ENCODE data around the gene GAP43.

GAP43 gene

DNA sequence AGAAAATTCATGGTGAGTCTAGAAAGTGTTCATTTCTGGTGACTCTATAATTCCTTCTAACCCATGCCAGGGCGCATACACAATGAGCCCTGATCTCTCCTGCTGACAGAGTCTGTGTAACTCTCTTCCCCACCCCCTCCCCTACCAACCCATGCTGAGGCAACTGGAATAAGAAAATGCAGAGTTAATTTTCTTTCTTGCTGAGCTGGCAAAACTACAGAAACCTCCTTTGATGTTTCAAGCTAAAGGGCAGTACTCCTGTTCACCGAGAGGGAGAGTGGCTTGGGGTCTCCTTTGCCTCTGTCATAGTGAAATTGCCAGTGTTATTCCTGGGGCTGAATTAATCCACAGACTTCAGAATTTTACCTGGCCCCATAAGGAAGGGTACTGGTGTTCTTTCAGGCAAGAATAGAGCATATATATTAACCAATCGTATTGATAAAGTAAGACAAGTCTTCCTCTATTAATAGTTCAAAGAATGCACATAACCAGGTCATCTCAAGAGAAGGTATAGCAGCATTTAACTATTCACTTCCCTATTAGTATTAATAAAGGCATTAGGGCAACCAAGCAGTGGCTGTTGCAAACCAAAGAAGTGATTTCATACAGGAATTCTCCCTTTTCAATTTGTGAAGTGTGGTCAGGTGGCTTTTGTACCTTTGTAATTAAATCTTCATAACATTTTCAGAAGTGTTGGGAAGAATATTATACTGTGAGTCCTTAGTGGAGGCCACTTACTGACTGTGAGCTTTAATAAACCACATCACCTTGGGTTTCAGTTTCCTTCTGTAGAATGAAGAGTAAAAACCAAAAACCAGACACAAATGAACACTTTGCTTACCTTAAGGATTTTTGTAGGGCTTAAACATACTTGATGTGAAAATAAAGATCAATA is 4.1 kb downstream of the GAP43 start:
- DNase-seq: no peak

DNA sequence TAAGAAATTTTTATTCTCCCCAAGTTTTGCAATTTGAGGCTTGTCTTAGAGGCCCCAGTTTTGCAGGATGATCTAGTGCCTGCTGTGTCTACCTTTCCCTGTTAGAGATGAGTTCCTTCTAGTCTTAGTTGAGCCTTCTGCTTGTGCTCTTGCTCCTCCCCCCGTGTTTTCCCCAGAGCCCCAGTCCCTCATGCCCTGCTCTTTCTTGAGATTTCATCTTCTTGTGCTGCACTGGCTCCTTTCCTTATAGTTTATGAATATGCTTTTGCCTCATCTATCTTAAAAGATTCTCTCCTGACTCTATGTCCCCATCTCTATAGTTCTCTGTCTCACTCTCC is 4.7 kb downstream of the GAP43 start:
- DNase-seq: no peak

DNA sequence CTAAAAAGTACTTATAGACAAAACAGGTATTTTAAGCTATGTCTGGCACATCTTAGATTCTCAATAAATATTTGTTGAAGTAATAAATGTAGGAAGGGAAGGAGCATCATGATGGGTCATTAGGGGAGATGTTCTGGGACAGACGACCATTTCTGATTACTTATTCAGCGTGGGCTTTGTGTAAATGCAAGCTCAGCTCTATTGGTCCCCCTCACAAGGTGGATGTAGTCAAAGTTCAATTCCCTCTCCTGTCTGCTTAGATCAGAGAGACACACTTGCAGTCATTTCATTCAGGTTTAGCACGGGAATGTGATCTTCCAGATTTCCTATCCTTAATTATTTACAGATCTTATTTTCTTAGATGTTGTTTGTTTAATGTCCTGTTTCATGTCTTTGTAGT is 7.5 kb downstream of the GAP43 start:
- DNase-seq: no peak

DNA sequence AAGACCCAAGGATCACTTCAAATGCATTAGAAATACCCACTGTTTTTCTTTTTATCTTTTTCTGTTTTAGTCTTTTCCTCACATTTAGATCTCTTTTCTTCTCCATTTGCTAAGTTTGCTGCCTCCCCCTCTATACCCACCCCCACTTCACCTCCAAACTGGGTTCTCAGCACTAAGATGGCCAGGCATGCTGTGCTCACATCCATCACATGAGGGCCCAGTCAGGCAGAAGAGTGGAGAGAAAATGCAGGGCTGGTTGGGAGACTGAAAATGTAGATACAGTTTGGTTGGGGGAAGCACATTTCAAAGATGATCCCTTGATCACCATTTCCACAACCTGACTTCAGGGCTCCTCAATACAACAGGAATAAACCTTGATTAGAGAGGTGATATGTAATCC is 8.7 kb downstream of the GAP43 start:
- no peak for DNase-seq

DNA sequence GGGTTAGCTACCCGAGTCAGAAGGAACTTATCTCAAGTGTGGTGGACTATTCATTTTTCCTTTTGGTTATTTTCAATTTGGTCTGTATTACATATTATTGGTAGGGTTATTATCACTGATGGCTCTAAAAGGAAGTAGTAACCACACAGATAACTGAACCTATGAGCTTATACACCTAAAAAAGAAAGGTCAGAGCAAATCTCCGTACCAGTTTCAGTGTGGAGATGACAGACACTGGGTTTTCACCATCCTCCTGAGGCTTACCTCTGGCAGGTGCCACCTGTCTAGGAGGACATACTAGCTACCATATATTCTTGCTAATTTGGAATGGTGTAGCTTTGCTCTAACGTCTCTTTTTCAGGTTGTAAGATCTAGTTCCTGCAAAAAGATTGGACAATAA is 10.2 kb downstream of the GAP43 start:
- DNase-seq: no peak

DNA sequence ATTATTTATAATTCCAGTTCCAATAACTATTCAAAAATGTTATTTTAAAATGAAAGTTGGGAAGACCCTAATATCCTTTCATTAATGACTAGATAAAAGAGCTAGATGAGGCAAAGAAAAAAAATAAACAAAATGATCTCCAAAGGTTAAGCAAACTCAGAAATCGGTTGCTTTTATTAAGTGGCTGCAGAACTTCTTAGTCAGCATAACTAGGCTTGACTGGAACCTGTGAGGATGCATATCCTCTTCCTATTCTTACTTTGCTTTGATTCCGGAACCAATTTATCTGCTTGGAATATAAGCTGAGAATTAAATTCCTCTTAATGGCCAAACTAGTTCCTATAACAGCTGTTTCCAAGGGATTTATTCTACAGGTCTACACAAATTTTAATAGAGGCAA is 10.7 kb downstream of the GAP43 start:
- no peak for DNase-seq

DNA sequence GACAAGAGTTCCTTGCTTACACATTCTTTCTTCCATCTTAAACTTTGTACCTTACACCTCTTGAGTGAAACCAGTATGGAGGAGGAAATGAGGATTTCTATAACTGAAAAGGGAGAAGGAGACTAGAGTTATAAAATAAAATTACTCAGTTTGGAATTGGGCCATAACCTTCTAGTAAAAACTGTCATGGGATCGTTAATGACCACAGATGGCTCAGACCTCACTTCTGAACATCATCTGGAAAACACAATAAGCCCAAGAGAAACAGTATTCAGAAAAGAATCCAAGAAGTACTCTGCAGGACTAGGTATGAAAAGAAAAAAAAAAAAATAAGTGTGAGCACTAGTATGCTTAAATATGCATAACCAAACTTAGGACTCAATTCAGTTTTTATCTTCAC is 12.1 kb downstream of the GAP43 start:
- DNase-seq: no peak

DNA sequence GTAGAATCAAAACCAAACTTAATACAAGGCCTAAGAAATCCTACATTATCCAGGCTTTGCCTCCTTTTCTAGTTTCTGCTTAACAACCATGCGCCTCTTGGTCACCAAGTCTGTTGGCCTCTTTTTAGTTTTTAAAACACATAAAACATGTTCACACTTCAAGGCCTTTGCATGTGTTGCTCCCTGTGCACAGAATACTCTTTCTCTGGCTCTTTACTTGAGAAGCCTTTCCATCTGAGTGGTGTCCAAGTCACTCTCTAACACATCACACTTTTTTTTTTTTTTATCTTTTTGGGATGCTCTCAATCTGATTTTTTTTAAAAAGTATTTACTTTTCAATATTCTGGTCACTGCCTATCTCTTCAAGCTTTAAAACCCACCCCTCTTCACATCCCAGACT is 14.9 kb downstream of the GAP43 start:
- DNase-seq: no peak

DNA sequence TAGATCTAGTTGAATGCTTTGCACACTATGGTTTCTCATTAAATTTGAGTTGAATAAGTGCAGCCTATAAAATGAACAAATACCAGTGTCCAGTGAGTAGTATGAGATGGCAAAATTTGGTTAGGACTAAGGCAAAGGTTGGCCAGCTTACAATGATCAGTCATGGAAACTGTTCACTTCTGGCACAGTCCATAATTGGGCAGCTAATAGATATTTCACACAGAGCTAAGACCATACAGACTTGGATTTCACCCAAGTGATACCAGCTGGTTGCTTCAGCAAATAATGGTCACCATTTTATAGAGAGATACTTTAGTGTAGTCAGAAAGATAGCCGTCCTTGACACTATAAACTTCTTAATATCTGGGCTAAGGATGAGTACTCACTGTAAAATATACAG is 15.7 kb downstream of the GAP43 start:
- no peak for DNase-seq

DNA sequence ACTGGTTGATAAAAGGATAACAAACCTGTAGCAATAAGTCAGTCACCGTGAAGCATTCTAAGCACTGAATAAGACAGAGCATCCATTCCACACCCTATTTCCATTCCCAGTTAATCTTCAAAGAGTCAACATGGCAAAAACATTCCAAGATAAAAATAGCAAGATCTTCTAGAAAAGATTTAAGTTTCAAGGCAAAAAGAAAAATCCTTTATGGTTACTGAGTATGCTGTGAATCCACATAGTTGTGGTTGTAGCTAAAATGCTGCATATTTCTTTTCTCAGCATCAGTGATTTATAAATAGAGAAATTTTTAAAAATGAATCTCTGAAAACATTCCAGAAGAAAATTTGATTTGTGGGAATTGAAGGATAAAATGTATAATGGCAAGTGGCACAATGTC is 21.1 kb downstream of the GAP43 start:
- DNase-seq: no peak

DNA sequence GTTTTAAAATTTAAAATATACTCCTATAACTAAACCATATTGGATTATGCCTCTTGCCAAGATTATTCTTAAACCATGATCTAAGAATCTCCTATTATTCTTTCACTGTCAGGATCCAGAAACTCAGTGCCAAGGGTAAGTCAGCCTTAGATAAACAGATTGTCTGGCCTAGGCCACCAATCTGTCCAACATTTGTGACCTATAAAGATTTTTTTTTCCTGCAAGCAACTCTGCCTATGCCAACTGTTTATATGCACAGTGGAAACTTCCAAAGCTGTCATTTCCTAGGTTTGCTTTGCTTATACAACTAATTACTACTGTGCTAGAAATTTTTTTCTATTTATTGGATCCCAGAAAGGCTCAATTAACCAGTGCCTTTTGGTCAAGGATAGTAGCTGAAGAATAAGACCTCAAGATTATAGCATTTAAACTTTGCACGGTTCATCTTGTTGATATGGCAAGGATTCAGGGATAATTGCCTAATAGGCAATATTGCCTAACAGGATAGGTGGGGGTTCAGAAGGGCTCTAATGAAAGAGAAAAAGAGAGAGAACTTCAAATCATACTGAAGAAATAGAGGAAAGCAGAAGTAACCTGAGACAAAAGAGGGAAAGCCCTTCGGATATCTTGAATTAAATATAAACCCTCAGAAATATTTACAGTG is 22.8 kb downstream of the GAP43 start:
- DNase-seq: no peak

DNA sequence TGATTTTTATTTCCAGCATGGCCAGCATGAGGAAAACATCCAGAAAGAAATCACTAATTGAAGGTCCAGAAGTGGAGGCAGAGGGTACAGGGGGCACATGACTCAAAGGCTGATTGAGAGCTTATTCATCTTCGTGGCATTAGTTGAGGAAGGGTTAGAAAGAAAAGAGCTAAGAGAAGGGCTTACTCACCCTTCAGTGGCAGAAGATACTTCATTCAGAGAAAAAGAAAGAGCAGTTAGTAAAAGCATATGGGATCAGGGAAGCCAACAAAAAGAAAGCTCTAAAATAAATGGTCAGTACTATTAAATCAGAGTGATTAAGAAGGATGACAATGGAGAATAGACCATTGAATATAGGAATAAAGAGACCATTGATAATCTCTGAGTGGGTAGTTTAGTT is 25.2 kb downstream of the GAP43 start:
- DNase-seq: no peak

DNA sequence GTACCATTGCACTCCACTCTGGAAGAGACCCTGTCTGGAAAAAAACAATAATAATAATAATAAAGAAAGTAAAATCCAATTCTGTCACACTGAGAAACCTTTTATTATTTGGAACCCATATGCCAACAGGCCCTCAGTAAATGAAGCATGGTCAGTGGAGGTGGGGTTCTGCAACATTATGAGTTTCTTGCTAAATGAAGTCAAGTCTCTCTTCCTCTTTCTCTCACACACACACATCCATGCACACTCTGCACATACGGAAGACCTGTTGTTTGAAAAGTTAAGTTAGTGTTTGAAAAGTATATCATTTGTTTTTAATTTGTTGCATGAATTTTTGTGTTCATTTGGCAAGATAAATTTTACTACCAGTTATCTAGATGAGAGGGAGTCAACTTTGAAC is 27.8 kb downstream of the GAP43 start:
- no peak for DNase-seq

DNA sequence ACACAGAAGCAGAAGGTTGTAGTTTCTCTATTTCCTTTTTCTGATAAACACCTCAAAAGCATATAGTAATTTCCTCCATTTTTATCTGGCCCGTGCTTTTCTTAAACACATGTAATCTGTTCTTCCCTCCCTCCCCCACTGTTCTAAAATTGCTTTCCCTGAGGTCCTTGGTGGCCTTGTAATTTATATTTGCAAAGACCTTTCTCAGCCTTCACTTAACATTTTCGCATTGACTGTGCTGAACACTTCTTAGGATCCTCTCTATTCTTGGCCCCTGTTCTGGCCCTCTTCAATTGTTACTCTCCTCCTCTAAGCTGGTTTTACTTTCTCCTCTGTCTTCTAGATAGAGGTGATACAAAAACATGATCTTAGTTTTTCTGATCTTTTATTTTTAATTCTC is 28.3 kb downstream of the GAP43 start:
- no peak for DNase-seq

DNA sequence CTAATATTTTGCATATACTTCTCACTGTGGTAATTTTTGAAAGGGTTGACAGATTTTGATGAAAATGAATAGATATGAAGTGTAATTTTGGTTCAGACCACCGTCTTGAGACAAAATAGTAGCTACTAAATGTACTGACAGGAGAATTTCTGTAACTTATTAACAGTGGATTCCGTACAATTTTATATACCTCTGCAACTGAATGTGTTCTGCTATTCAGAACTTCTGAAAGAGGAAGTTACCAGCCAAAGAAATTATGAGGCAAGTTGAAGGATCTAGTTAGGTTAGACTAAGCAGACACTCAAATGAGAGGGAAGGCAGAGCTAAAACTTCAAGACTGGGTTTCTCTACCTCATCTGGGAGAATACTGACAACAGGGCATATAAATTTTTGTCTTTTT is 29.4 kb downstream of the GAP43 start:
- DNase-seq: no peak

DNA sequence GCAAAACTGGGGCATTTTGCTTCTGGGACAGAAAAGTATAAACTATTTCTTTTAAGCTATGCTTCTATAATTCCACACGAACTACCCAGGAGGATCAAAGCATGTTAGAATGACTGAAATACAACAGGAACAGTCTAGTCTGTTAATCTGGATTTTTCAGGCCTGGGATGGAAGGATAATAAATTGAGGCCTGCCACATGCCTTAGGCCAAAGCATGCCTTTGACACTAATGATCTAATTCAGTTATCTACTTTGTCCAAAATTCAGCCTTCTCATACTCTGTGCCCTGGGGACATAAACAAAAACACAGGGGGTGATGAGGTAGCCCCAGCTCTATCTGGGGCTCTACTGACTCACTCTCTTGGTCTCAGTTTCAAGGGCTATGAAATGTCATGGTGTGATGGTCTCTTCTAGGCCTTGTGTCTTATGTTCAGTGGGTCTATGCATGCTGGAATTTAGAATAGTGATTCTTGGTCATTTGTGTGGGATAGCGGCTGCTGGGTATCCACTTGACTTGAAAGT is 32.5 kb downstream of the GAP43 start:
- DNase-seq: no peak

DNA sequence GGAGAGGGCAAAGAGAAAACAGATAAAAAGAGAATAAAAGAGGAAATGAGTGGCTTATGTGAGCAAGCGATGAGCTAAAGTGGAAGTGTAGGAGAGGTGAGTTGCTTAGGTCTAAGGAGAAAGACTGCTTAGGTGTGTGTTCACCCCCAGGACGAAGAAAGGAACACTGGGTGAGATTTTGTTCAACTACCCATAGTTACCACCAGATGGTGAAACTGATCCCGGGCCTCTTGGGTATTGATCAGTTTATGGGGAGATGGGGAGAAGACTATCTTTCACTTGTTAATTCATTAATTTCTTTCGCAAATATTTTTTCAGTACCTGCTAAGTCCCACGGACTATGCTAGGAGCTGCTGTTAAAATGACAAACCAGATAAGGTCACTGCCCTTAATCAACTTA is 33.9 kb downstream of the GAP43 start:
- DNase-seq: no peak

DNA sequence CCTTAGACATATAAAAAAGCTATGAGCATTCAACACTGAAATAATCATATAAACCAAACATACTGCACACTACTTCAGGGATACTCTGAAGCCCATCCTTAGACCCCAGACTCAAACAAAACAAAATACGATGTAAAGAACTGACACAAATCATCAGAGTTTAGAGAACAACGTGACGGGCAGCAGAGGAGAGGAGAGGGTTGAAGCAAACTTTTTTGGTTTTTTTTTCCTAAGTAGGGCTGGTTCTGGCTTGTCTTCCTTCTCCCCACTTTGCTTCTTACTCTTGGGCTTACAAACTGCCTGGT is 34.7 kb downstream of the GAP43 start:
- no peak for DNase-seq

DNA sequence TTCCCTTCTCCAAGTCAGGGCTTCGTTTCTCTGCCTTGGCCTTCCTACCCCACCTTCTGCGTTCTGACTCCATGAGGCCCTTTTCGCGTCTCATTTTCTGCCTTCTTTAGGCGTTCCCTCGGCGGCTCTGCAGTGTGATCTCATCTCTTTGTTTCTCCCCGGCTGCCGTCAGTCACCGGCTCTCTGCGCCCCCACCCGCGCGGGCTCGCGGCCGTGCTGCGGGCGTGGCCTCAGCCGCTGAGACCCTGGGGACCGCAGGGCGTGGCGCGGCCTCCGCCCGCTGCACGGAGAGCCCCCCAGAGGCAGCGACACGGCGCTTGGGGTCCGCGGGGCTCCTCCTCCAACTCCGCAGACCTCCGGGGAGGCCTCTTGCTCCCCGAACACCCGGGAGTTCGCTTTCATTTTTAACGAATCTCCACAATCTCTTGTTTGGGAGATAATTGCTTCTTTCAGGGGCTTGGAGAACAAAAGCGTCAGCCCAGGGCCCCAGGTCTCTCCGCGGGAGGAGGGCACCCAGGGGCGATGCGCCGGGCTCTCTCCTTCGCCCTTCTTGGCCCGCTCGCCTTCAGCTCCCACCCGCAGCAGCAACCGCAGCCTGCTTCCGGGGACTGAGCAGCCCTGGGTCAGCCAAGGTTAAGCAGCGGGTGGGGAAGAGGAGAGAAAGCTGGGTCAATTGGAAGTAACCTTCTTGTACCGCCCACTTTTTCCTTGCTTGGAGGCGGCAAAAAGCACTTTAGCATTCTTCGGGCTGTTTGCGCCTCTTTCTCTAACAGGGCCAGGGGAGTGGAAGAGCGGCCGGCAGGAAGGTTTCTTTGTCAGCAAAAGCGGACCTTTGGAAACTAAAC is 35.2 kb downstream of the GAP43 start:
- DNase-seq: peak; percentile 53

DNA sequence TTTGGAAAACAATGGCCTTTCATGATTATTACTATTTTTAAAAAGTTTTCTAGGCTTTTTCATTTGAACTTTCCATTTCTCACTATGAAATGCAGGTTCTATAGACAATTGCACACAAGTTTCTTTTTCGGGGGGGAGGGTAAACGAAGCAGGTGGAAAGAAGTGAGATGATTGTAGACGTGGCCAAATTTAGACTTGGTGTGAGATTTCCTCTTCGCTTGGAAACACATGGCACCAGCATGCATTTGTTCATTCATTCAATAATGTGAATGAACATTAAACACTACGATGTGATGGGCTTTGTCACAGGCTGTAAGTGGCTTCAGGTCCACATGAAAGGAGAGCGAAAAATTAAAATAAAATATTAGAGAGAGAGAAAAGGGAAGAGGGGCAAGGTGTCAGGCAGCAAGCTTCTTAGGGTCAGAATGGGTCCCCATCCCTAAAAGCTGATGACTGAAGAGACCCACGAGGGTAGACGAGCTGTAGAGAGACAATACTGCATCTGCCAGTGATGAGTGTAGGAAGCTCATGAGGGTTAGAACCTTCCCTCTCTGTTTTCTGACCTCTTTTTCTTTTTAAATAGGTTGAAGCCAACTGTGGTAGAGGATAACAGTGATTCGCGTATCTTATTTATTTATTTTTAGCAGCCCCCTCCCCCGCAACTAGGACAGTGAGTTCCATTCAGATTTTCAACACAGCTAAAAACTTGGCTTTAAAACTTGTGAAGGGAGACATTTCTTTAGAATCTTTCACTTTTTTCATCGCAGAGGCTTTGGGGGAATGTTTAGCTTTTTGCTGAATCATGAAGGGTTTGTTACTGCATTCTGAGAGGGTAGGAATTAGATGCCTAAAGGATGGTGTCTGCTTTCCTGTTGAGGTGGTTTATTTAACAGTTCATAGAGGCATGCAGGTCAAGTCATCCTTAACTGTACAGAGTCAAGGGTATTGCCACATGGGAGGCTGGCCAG is 36.2 kb downstream of the GAP43 start:
- no peak for DNase-seq

DNA sequence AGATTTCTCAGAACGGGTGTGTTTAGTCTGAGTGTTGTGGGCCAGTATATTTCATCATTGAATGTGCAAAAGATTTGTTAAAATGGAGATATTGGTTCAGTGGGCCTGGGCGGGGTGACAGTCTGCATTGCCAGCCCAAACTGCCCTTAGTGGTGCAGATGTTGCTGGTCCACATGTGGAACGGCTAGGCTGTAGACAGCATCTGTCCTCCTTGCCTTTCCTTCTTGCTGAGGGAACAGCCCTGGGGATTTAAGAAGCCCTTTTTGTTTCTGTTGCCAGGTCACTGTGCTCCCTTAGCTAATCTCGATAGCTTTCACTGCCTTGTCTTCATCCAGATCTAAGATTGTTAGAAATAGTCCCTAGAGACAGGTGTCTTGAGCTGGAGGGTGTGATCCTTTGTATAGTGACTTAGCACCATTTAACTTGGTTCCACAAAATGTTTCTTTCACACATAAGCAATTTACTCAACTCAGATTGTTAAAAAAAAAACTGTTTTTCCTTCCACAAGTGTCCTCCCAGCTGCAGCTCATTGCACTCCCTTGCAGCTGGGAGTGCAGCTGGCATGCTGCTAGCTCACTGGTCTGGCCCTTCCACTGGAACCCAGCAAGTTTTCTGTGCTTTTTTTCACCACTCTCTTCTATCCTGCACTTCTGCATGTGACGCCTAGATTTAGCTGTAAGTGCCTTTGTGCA is 37.5 kb downstream of the GAP43 start:
- no peak for DNase-seq

DNA sequence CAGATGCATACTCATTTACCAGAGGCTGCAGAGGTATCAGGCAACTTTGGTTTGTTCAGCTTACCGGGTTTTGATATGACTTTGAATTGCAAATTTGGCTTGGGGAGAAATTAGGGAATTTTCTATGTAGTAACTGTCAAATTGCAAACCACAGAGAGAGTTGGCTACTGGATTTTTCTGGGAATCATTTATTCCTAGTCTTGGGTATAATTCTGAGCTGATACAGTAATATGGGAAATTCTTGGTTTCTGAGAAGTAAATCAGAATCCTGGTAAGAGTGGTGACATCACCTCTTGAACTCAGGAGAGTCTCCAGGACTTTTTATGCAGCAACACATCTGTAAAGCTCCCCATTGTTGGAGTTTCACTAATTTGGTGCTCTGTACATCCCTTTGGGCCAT is 39.0 kb downstream of the GAP43 start:
- DNase-seq: no peak

All from T-helper 9 cell (primary cell).